ENCODE data around the gene USP34.

- TF ChIP-seq CTCF (IDR thresholded peaks at IDR 0.05; ENCODE audit: poor library complexity) (no peak), EZH2phosphoT487 (IDR thresholded peaks at IDR 0.05; ENCODE audit: low read depth, severe bottlenecking, unreplicated experiment) (no peak), EZH2 (IDR thresholded peaks at IDR 0.05; ENCODE audit: borderline replicate concordance) (no peak)
Observed at GRCh38 chr2:61438670-61439069, 32.2 kb downstream of the USP34 start.

Measured in hepatocyte (in vitro differentiated cells).